GM23338 (cell line): ENCODE measurements around the gene MRPL48. TPM values are rescaled to one million over a fixed set of nuclear protein-coding genes. Genes with fewer than 3 reads are reported as not detected.

Experiments used
- ATAC-seq: fragments of 200-7000 bp; cut with Tn5 transposase; 3 replicates; pipeline ENCODE4 v1.9.1; 2020
- DNase-seq: peaks from one replicate; pipeline ENCODE4 v3.0.0-alpha.2; 2015; ENCODE audit warnings: low spot score
- H2AFZ ChIP-seq: fragments of 200-600 bp; sonication (generic); 2 replicates; pipeline ENCODE4 v1.8.0; 2016; ENCODE audit warnings: antibody characterized with exemption, mild to moderate bottlenecking, moderate library complexity
- H3F3A ChIP-seq: fragments of 200-600 bp; sonication (generic); replicated peaks from 2 replicates; pipeline ENCODE4 v1.8.0; 2017; ENCODE audit warnings: antibody characterized with exemption, mixed run types, low read depth
- H3K27ac ChIP-seq: fragments of 200-600 bp; sonication (generic); 2 replicates; pipeline ENCODE4 v1.6.1; 2016; ENCODE audit warnings: low read depth
- H3K27me3 ChIP-seq: fragments of 200-600 bp; sonication (generic); 2 replicates; pipeline ENCODE4 v1.8.0; 2016; ENCODE audit warnings: mild to moderate bottlenecking, mixed run types, moderate library complexity; ENCODE audit not compliant: insufficient read depth
- H3K36me3 ChIP-seq: fragments of 200-600 bp; sonication (generic); 2 replicates; pipeline ENCODE4 v1.8.0; 2016; ENCODE audit warnings: mild to moderate bottlenecking; ENCODE audit not compliant: insufficient read depth
- H3K4me1 ChIP-seq: fragments of 200-600 bp; sonication (generic); 2 replicates; pipeline ENCODE4 v1.8.0; 2016; ENCODE audit warnings: mild to moderate bottlenecking, moderate library complexity; ENCODE audit not compliant: insufficient read depth
- H3K4me2 ChIP-seq: fragments of 200-600 bp; sonication (generic); 2 replicates; pipeline ENCODE4 v1.7.1; 2017; ENCODE audit warnings: mixed run types
- H3K4me3 ChIP-seq: fragments of 200-600 bp; sonication (generic); 2 replicates; pipeline ENCODE4 v1.6.1; 2016; ENCODE audit warnings: mixed run types
- H3K79me2 ChIP-seq: fragments of 200-600 bp; sonication (generic); replicated peaks from 2 replicates; pipeline ENCODE4 v1.8.0; 2017; ENCODE audit warnings: mild to moderate bottlenecking; ENCODE audit not compliant: insufficient read depth
- H3K9me2 ChIP-seq: fragments of 200-600 bp; sonication (generic); 2 replicates; pipeline ENCODE4 v1.8.0; 2017; ENCODE audit not compliant: insufficient read depth
- H4K20me1 ChIP-seq: fragments of 200-600 bp; sonication (generic); replicated peaks from 2 replicates; pipeline ENCODE4 v1.8.0; 2017; ENCODE audit warnings: mild to moderate bottlenecking; ENCODE audit not compliant: insufficient read depth
- H3K27ac Mint-ChIP-seq: 2 replicates; pipeline ENCODE4 v1.8.0; 2020; ENCODE audit warnings: inconsistent platforms, mild to moderate bottlenecking, moderate library complexity, mixed read lengths
- H3K27me3 Mint-ChIP-seq: 3 replicates; pipeline ENCODE4 v1.8.0; 2022; ENCODE audit warnings: low read depth, mild to moderate bottlenecking, moderate library complexity, mixed read lengths, inconsistent platforms; ENCODE audit not compliant: insufficient read depth, poor library complexity
- H3K36me3 Mint-ChIP-seq: 3 replicates; pipeline ENCODE4 v1.8.0; 2021; ENCODE audit warnings: low read depth, mild to moderate bottlenecking, inconsistent platforms, moderate library complexity, mixed read lengths
- H3K4me1 Mint-ChIP-seq: 3 replicates; pipeline ENCODE4 v1.8.0; 2020; ENCODE audit warnings: mild to moderate bottlenecking, inconsistent platforms, mixed read lengths
- H3K4me3 Mint-ChIP-seq: 3 replicates; pipeline ENCODE4 v1.8.0; 2021; ENCODE audit warnings: moderate library complexity, mild to moderate bottlenecking, inconsistent platforms, mixed read lengths
- H3K9me3 Mint-ChIP-seq: 3 replicates; pipeline ENCODE4 v1.8.0; 2020; ENCODE audit warnings: moderate library complexity, mild to moderate bottlenecking, inconsistent platforms, mixed read lengths
- CREB1 ChIP-seq: fragments of 250-450 bp; sonication (Bioruptor Pico); IDR thresholded peaks from 2 replicates; pipeline ENCODE4 v1.5.0; 2020; ENCODE audit warnings: low read depth, mild to moderate bottlenecking, moderate library complexity
- EZH2 ChIP-seq: fragments of 200-600 bp; sonication (generic); IDR thresholded peaks from one replicate; pipeline ENCODE4 v1.8.0; 2017; ENCODE audit warnings: antibody characterized with exemption, mild to moderate bottlenecking, low read depth; ENCODE audit not compliant: unreplicated experiment
- EZH2phosphoT487 ChIP-seq: fragments of 200-600 bp; sonication (generic); IDR thresholded peaks from one replicate; pipeline ENCODE4 v1.8.1; 2018; ENCODE audit warnings: antibody characterized with exemption; ENCODE audit not compliant: unreplicated experiment
- JUNB ChIP-seq: IDR thresholded peaks from one replicate; pipeline ENCODE4 v1.6.1; 2016; ENCODE audit warnings: antibody characterized with exemption; ENCODE audit not compliant: unreplicated experiment
- NANOG ChIP-seq: IDR thresholded peaks from 2 replicates; pipeline ENCODE4 v1.6.1; 2016; ENCODE audit warnings: antibody characterized with exemption, borderline replicate concordance
- POLR2AphosphoS5 ChIP-seq: IDR thresholded peaks from 2 replicates; pipeline ENCODE4 v1.6.1; 2016; ENCODE audit warnings: antibody characterized with exemption, low read depth
- STAT1 ChIP-seq: IDR thresholded peaks from one replicate; pipeline ENCODE4 v1.6.1; 2016; ENCODE audit warnings: antibody characterized with exemption; ENCODE audit not compliant: unreplicated experiment
- ZNF114 ChIP-seq: fragments of 250-450 bp; sonication (Bioruptor Pico); IDR thresholded peaks from 2 replicates; pipeline ENCODE4 v1.5.0; 2020; ENCODE audit warnings: mild to moderate bottlenecking, moderate library complexity
- ZNF331 ChIP-seq: fragments of 250-450 bp; sonication (Bioruptor Pico); IDR thresholded peaks from 2 replicates; pipeline ENCODE4 v1.5.0; 2020; ENCODE audit warnings: low read depth, mild to moderate bottlenecking, moderate library complexity
- polyA plus RNA-seq: library from polyadenylated mRNA; unstranded; fragments of >200 nt; fragmentation: Nextera tagmentation; extraction: Ambion mirVana; gene quantifications from 2 replicates; pipeline ENCODE4 v1.2.1, GENCODE V29; 2016
- total RNA-seq: library from RNA; depleted of rRNA; stranded (reverse); fragments of >200 nt; shearing (Covaris generic); gene quantifications from 2 replicates; pipeline ENCODE4 v1.2.3, GENCODE V29; 2014
- TF ChIP-seq, protein P1 (sequence below): fragments of 250-450 bp; sonication (Bioruptor Pico); IDR thresholded peaks from 2 replicates; pipeline ENCODE4 v1.5.0; 2020; ENCODE audit warnings: mild to moderate bottlenecking, moderate library complexity
- TF ChIP-seq, protein P2 (sequence below), 2 experiments: fragments of 200-600 bp in 1 of 2; sonication (generic) in 1 of 2; conservative IDR thresholded peaks; 2 replicates each; pipeline versions ENCODE4 v1.5.1 to v1.6.1; 2016 to 2017; ENCODE audit warnings: antibody characterized with exemption in 2 of 2, low read depth in 2 of 2, mild to moderate bottlenecking in 2 of 2, moderate library complexity in 1 of 2
- TF ChIP-seq, protein P3 (sequence below): IDR thresholded peaks from 2 replicates; pipeline ENCODE4 v1.6.1; 2016; ENCODE audit warnings: antibody characterized with exemption
- TF ChIP-seq, protein P4 (sequence below): IDR thresholded peaks from one replicate; pipeline ENCODE4 v1.6.1; 2018; ENCODE audit warnings: antibody characterized with exemption; ENCODE audit not compliant: unreplicated experiment

MRPL48 gene
- total and polyA plus RNA-seq, 2 experiments from 2014 or later, result 24.1 to 103 TPM

DNA sequence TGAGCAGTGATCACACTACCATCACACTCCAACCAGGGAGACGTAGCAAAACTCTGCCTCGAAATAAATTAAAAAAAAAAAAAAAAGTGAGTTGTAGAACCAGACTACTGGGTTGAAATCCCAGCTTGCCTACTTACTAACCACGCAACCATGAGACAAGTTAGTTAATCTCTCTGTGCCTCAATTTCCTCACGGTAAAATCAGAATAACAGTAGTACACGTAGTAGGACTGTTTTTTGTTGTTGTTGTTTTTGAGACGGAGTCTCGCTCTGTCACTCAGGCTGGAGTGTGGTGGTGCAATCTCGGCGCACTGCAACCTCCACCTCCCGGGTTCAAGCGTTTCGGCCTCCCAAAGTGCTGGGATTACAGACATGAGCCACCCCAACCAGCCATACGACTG is 41.0 kb upstream of the MRPL48 start (continued):
- TF ChIP-seq EZH2phosphoT487, result no peak
- TF ChIP-seq CREB1 (CRISPR knock-in tag), result no peak

DNA sequence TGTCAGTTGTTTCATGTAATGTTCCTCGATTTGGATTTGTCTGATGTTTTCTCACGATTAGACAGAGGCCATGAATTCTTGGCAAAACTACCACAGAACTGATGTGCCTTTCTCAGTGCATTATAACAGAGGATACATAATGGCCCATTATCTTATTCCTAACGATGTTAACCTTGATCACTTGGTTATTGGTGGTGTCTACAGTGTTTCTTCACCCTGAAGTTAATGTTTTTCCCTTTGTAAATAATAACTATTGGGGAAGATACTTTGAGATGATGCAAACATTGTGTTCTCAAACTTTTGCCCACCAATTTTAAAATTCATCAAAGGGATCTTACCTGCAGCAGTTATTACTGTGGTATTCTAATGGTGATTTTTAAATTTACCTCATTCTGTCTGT is 39.9 kb upstream of the MRPL48 start:
- TF ChIP-seq, protein P1, sequence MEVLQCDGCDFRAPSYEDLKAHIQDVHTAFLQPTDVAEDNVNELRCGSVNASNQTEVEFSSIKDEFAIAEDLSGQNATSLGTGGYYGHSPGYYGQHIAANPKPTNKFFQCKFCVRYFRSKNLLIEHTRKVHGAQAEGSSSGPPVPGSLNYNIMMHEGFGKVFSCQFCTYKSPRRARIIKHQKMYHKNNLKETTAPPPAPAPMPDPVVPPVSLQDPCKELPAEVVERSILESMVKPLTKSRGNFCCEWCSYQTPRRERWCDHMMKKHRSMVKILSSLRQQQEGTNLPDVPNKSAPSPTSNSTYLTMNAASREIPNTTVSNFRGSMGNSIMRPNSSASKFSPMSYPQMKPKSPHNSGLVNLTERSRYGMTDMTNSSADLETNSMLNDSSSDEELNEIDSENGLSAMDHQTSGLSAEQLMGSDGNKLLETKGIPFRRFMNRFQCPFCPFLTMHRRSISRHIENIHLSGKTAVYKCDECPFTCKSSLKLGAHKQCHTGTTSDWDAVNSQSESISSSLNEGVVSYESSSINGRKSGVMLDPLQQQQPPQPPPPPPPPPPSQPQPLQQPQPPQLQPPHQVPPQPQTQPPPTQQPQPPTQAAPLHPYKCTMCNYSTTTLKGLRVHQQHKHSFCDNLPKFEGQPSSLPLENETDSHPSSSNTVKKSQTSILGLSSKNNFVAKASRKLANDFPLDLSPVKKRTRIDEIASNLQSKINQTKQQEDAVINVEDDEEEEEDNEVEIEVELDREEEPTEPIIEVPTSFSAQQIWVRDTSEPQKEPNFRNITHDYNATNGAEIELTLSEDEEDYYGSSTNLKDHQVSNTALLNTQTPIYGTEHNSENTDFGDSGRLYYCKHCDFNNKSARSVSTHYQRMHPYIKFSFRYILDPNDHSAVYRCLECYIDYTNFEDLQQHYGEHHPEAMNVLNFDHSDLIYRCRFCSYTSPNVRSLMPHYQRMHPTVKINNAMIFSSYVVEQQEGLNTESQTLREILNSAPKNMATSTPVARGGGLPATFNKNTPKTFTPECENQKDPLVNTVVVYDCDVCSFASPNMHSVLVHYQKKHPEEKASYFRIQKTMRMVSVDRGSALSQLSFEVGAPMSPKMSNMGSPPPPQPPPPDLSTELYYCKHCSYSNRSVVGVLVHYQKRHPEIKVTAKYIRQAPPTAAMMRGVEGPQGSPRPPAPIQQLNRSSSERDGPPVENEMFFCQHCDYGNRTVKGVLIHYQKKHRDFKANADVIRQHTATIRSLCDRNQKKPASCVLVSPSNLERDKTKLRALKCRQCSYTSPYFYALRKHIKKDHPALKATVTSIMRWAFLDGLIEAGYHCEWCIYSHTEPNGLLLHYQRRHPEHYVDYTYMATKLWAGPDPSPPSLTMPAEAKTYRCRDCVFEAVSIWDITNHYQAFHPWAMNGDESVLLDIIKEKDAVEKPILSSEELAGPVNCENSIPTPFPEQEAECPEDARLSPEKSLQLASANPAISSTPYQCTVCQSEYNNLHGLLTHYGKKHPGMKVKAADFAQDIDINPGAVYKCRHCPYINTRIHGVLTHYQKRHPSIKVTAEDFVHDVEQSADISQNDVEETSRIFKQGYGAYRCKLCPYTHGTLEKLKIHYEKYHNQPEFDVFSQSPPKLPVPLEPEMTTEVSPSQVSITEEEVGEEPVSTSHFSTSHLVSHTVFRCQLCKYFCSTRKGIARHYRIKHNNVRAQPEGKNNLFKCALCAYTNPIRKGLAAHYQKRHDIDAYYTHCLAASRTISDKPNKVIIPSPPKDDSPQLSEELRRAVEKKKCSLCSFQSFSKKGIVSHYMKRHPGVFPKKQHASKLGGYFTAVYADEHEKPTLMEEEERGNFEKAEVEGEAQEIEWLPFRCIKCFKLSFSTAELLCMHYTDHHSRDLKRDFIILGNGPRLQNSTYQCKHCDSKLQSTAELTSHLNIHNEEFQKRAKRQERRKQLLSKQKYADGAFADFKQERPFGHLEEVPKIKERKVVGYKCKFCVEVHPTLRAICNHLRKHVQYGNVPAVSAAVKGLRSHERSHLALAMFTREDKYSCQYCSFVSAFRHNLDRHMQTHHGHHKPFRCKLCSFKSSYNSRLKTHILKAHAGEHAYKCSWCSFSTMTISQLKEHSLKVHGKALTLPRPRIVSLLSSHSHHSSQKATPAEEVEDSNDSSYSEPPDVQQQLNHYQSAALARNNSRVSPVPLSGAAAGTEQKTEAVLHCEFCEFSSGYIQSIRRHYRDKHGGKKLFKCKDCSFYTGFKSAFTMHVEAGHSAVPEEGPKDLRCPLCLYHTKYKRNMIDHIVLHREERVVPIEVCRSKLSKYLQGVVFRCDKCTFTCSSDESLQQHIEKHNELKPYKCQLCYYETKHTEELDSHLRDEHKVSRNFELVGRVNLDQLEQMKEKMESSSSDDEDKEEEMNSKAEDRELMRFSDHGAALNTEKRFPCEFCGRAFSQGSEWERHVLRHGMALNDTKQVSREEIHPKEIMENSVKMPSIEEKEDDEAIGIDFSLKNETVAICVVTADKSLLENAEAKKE (CRISPR knock-in tag), result no peak
- TF ChIP-seq, protein P2, sequence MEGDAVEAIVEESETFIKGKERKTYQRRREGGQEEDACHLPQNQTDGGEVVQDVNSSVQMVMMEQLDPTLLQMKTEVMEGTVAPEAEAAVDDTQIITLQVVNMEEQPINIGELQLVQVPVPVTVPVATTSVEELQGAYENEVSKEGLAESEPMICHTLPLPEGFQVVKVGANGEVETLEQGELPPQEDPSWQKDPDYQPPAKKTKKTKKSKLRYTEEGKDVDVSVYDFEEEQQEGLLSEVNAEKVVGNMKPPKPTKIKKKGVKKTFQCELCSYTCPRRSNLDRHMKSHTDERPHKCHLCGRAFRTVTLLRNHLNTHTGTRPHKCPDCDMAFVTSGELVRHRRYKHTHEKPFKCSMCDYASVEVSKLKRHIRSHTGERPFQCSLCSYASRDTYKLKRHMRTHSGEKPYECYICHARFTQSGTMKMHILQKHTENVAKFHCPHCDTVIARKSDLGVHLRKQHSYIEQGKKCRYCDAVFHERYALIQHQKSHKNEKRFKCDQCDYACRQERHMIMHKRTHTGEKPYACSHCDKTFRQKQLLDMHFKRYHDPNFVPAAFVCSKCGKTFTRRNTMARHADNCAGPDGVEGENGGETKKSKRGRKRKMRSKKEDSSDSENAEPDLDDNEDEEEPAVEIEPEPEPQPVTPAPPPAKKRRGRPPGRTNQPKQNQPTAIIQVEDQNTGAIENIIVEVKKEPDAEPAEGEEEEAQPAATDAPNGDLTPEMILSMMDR (conservative IDR thresholded peaks at IDR 0.05; ENCODE audit: low read depth in 2 of 2), result no peak
- no peak for TF ChIP-seq NANOG
- TF ChIP-seq, protein P3, sequence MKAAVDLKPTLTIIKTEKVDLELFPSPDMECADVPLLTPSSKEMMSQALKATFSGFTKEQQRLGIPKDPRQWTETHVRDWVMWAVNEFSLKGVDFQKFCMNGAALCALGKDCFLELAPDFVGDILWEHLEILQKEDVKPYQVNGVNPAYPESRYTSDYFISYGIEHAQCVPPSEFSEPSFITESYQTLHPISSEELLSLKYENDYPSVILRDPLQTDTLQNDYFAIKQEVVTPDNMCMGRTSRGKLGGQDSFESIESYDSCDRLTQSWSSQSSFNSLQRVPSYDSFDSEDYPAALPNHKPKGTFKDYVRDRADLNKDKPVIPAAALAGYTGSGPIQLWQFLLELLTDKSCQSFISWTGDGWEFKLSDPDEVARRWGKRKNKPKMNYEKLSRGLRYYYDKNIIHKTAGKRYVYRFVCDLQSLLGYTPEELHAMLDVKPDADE, result no peak
- no peak for TF ChIP-seq ZNF331 (CRISPR knock-in tag)
- no peak for TF ChIP-seq CREB1 (CRISPR knock-in tag)
- no peak for TF ChIP-seq ZNF114 (CRISPR knock-in tag)
- no peak for TF ChIP-seq JUNB
- TF ChIP-seq, protein P4, sequence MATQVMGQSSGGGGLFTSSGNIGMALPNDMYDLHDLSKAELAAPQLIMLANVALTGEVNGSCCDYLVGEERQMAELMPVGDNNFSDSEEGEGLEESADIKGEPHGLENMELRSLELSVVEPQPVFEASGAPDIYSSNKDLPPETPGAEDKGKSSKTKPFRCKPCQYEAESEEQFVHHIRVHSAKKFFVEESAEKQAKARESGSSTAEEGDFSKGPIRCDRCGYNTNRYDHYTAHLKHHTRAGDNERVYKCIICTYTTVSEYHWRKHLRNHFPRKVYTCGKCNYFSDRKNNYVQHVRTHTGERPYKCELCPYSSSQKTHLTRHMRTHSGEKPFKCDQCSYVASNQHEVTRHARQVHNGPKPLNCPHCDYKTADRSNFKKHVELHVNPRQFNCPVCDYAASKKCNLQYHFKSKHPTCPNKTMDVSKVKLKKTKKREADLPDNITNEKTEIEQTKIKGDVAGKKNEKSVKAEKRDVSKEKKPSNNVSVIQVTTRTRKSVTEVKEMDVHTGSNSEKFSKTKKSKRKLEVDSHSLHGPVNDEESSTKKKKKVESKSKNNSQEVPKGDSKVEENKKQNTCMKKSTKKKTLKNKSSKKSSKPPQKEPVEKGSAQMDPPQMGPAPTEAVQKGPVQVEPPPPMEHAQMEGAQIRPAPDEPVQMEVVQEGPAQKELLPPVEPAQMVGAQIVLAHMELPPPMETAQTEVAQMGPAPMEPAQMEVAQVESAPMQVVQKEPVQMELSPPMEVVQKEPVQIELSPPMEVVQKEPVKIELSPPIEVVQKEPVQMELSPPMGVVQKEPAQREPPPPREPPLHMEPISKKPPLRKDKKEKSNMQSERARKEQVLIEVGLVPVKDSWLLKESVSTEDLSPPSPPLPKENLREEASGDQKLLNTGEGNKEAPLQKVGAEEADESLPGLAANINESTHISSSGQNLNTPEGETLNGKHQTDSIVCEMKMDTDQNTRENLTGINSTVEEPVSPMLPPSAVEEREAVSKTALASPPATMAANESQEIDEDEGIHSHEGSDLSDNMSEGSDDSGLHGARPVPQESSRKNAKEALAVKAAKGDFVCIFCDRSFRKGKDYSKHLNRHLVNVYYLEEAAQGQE, result no peak
- no peak for TF ChIP-seq EZH2phosphoT487
- TF ChIP-seq STAT1, result no peak
- TF ChIP-seq POLR2AphosphoS5, result no peak
- no peak for TF ChIP-seq EZH2
- H4K20me1 ChIP-seq, result peaks cover 60% of the 10 kb centered on the region
- H3K4me1 ChIP-seq, result peaks cover 5% of the 10 kb centered on the region
- H3K79me2 ChIP-seq, result peaks cover 98% of the 10 kb centered on the region
- no peaks in the 10 kb centered on the region for H3K9me2 ChIP-seq
- Mint-ChIP-seq H3K4me3 (no peak overlapping the region), H3K36me3 (peaks cover 6% of the 10 kb centered on the region; the same call in 2 of the 3 replicates), H3K27me3 (peaks cover 3% of the 10 kb centered on the region), H3K9me3 (no peaks in the 10 kb centered on the region), H3K4me1 (peaks cover 6% of the 10 kb centered on the region; the same call in 1 of the 3 replicates), H3K27ac (no peak overlapping the region)
- H3K27ac ChIP-seq, result no peak overlapping the region
- ATAC-seq, result no peak
- no peak overlapping the region for H3K4me3 ChIP-seq
- H3K4me2 ChIP-seq, result no peak overlapping the region
- H3K27me3 ChIP-seq, result no peaks in the 10 kb centered on the region
- H2AFZ ChIP-seq, result no peak overlapping the region
- H3F3A ChIP-seq, result no peaks in the 10 kb centered on the region
- DNase-seq, result no peak
- no peaks in the 10 kb centered on the region for H3K36me3 ChIP-seq
